HG03520 (cell line): Measurements from ENCODE around the gene SFMBT1.

ENCODE experiments used
- ATAC-seq: cut with Tn5 transposase; IDR thresholded peaks from one replicate; pipeline ENCODE4 v1.9.1; 2021; ENCODE audit warnings: mild to moderate bottlenecking, moderate library complexity; ENCODE audit not compliant: unreplicated experiment

Gene SFMBT1

DNA sequence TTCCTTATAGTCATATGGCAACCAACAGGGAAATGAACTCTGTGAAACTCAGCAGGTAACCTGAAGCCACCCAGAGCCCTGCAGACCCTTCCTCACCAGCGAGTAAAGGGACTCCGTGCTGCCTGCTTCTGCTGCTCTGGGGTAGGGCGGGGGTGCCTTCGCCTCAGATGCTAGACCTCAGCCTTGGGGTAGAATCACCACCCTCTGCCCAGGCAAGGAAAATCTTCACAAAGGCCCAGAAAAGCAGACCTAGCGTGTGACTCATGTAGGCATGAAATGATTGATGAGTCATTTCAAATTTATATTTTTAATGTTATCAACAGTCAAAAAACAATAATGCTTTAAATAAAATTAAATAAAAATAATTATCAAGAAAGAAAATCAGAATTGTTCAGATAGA is 155.1 kb downstream of the SFMBT1 start:
- no peak for ATAC-seq

GRCh38 chr3:52889901-52890300 is 156.0 kb downstream of the SFMBT1 start:
- no peak for ATAC-seq

DNA sequence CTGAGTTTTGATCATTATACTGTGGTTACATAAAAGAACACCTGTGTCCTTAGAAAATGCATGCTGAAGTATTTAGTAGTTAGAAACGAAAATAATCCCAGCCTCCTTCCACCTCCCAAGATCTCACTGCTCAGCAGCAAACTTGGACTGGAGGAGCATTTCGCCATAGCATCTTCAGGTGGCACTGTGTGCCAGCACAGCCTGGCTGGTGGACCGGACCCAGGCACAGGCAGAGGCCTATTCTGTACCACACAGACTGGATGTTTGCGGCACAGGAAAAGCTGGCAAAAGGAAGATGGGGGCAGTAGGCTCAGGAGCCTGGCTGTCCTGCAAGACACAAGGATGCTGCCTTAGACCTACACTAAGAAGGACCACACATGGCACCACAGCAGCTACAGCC is 158.7 kb downstream of the SFMBT1 start:
- ATAC-seq, result no peak

DNA sequence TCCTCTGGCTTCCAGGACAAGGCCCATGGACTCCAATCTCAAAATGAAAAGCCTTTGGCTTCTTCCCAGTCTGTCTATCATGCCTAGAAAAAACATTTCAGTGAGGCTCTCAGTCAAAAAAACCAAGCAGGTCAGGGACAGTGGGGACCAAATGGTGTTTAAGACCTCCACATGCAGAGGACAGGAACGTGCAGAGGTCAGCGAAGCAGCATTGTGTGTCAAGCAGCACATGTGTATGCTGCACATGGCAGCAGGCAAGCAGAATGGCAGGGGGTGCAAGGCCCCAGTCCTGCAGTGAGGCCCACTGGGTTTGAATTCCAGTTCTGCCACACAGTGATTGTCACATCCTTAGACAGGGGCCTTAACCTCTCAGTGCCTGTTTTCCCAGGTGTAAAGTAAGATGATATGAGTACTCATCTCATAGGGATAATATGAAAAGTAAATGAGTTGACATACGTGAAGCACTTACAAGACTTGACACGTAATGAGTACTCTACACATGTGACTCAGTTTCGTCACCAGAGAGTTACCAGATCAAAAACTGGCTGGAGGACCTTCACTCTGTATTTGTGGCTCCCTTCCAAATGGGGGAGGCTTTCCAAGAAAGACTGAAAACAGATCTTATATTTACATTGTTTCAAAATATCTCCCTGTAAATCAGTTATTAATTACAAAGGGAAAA is 159.7 kb downstream of the SFMBT1 start:
- ATAC-seq, result no peak

GRCh38 chr3:52882377-52882776 is 163.5 kb downstream of the SFMBT1 start:
- no peak for ATAC-seq

- ATAC-seq, result no peak
Observed at GRCh38 chr3:52881871-52882270, 164.0 kb downstream of the SFMBT1 start.

GRCh38 chr3:52880474-52880873 is 165.4 kb downstream of the SFMBT1 start:
- ATAC-seq, result no peak

- no peak for ATAC-seq
Observed at GRCh38 chr3:52880047-52880446, 165.8 kb downstream of the SFMBT1 start.

DNA sequence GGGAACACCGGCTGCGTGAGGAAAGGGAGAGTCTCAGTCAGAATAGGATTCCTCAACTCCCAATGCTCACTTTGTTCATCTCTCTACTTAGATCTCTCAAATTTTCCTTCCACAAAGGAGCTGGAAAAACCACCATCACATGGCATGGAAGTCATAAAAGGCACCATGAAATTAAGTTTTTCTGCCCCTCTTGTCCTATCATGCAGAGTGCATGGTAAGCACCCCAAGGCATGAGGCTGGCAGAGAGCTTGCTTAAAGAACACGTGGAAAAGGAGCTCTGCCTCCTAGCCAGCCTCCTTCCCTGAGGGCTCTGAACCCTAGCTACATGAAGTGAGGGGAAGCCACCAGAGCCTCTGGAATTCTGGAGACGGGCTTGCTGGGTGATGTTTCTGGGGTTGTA is 166.3 kb downstream of the SFMBT1 start:
- no peak for ATAC-seq

DNA sequence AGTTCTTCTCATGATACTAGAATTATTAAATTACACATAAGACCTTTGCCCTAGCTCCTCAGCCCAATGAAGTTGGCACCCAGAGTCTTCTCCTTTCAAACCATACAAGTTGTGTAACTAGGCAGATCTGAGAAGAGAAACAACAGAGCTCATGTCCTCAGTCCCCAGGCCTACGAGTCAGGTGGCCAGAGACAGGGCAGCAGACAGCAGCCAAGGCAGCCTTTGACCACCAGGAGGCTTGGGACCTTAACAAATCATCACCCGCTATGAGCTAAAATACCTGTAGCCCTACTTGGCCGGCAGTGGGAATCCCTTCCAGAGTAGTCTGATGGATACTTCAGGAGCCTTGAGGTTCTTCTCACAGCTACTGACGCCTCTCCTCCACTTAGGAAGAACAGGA is 166.8 kb downstream of the SFMBT1 start:
- ATAC-seq, result no peak

- no peak for ATAC-seq
Observed at GRCh38 chr3:52877085-52877484, 168.8 kb downstream of the SFMBT1 start.

DNA sequence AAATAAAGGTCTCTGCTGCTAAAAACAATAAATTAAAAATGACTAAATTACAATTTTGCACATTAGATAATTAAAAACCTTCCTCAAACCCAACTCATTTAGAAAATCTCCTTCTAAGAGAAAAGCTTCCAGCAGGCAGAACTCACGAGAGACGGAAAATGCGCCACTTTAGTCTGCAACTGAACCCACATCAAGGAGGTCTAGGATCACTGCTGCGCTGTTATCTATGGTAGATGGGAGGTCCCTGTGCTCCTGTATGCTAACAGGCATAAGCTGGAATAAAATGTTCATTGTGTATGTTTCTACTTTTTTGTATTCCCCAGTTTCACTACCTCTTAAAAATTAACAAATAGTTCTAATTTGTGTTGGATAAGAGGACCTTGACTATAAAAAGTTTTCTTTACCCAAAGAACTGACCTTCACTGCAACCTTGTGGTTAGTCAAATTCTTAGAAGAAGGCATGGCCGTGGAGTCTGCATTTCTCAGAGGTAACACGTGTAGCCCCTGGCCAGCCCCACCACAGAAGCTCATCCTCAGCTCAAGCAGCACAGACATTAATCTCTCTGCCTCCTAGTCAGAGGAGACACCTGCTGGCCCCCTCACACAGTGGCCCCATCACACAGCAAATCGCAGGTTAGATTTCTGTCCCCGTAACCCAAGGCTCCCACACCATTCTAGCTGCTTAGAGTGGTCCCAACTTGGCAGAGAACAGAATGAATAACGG is 170.8 kb downstream of the SFMBT1 start:
- no peak for ATAC-seq

- ATAC-seq, result no peak
Observed at GRCh38 chr3:52874160-52874701, 171.6 kb downstream of the SFMBT1 start.

GRCh38 chr3:52873433-52874159 is 172.3 kb downstream of the SFMBT1 start:
- no peak for ATAC-seq

GRCh38 chr3:52872245-52872644 is 173.6 kb downstream of the SFMBT1 start:
- ATAC-seq, result no peak

- ATAC-seq, result no peak
Observed at GRCh38 chr3:52871761-52872160, 174.1 kb downstream of the SFMBT1 start.

DNA sequence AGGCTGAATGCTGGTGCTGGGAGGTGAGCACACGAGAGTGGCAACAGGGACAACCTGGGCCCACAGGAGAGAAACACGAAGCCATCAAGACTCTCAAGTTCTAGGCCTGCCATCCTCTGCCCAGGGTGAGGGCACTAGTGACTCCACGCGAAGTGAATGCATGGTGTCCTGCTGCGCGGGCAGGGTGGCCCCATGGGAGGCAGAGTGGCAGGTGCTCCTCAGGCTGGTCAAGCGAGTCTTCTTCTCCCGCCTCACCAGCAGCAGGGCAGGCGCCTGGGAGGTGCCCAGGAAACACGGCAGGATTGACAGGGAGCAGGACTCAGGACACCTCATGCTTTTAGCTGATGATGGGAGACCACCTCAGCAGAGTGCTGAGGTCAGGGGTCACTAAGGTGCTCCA is 175.4 kb downstream of the SFMBT1 start:
- ATAC-seq, result no peak

DNA sequence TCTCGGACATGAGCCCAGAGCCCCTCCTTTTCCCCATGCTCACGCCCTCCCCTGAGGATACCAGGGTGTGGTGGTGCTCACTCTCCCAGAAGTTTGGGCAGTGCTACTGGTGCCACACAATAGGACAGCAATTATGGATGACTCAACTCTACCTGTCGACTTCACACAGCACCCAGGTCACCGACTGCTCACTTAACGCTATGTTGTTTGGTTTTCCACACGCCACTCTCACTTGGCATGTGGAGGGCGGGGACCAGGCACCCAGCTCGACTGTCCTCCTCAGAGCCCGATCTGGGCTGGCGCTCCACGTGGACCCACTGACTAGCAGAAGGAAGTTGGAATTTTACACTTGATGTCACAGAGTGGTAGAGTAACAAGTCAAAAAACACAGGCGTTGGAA is 179.4 kb downstream of the SFMBT1 start:
- no peak for ATAC-seq

GRCh38 chr3:52865994-52866393 is 179.9 kb downstream of the SFMBT1 start:
- no peak for ATAC-seq

DNA sequence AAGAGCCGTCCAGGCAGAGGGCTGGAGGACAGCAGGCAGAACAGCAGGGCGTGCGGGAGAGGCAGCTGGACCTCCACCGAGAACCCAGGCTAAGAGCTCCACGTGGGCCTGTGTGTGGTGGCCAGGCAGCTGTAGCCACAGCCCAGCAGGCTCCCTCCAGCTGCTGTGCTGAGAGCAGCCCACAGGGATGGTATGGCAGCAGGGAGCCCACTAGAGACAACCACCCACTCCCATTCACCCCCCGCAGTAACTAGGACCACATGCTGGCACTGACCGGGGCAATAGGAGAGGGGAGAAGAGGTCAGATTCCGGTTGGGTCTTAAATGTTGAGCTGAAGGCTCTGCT is 185.5 kb downstream of the SFMBT1 start:
- no peak for ATAC-seq

- no peak for ATAC-seq
Observed at GRCh38 chr3:52859686-52860423, 186.0 kb downstream of the SFMBT1 start.
